Measurements from ENCODE around the gene DOCK2.

Gene DOCK2

GRCh38 chr5:169848792-169849191 is 211.7 kb downstream of the DOCK2 start:
- no peak for TF ChIP-seq ZFX (IDR thresholded peaks at IDR 0.05; ENCODE audit: borderline replicate concordance)
- TF ChIP-seq CTCF (IDR thresholded peaks at IDR 0.05): no peak
- H3K27ac ChIP-seq: no peak overlapping the region

- no peak overlapping the region for H3K27ac ChIP-seq
- TF ChIP-seq ZFX (IDR thresholded peaks at IDR 0.05; ENCODE audit: borderline replicate concordance): no peak
- TF ChIP-seq CTCF (IDR thresholded peaks at IDR 0.05): peak; percentile 30
Observed at GRCh38 chr5:169850409-169850808, 213.3 kb downstream of the DOCK2 start.

GRCh38 chr5:169851321-169851850 is 214.3 kb downstream of the DOCK2 start:
- no peak overlapping the region for H3K27ac ChIP-seq
- TF ChIP-seq CTCF (IDR thresholded peaks at IDR 0.05) (no peak), ZFX (IDR thresholded peaks at IDR 0.05; ENCODE audit: borderline replicate concordance) (no peak)

GRCh38 chr5:169856571-169856970 is 219.5 kb downstream of the DOCK2 start:
- H3K27ac ChIP-seq: no peak overlapping the region
- no peak for TF ChIP-seq CTCF (IDR thresholded peaks at IDR 0.05)
- no peak for TF ChIP-seq ZFX (IDR thresholded peaks at IDR 0.05; ENCODE audit: borderline replicate concordance)

GRCh38 chr5:169860585-169860984 is 223.5 kb downstream of the DOCK2 start:
- TF ChIP-seq ZFX (IDR thresholded peaks at IDR 0.05; ENCODE audit: borderline replicate concordance) (no peak), CTCF (IDR thresholded peaks at IDR 0.05) (no peak)
- no peak overlapping the region for H3K27ac ChIP-seq

GRCh38 chr5:169861433-169861832 is 224.4 kb downstream of the DOCK2 start:
- H3K27ac ChIP-seq: no peak overlapping the region
- TF ChIP-seq ZFX (IDR thresholded peaks at IDR 0.05; ENCODE audit: borderline replicate concordance): no peak
- no peak for TF ChIP-seq CTCF (IDR thresholded peaks at IDR 0.05)

GRCh38 chr5:169861934-169862333 is 224.9 kb downstream of the DOCK2 start:
- H3K27ac ChIP-seq: no peak overlapping the region
- TF ChIP-seq CTCF (IDR thresholded peaks at IDR 0.05) (no peak), ZFX (IDR thresholded peaks at IDR 0.05; ENCODE audit: borderline replicate concordance) (no peak)
